GM19351 (cell line): Measurements from ENCODE around the gene TBC1D2B.
"Not testable (repeated sequence)": the region's sequence is repeated elsewhere in the genome, so short reads cannot be mapped to it uniquely, and the experiment has no call there.

ENCODE experiments used
- ATAC-seq: cut with Tn5 transposase; IDR thresholded peaks from one replicate; pipeline ENCODE4 v1.9.1; 2021; ENCODE audit warnings: mild to moderate bottlenecking, moderate library complexity; ENCODE audit not compliant: unreplicated experiment

Gene TBC1D2B

DNA sequence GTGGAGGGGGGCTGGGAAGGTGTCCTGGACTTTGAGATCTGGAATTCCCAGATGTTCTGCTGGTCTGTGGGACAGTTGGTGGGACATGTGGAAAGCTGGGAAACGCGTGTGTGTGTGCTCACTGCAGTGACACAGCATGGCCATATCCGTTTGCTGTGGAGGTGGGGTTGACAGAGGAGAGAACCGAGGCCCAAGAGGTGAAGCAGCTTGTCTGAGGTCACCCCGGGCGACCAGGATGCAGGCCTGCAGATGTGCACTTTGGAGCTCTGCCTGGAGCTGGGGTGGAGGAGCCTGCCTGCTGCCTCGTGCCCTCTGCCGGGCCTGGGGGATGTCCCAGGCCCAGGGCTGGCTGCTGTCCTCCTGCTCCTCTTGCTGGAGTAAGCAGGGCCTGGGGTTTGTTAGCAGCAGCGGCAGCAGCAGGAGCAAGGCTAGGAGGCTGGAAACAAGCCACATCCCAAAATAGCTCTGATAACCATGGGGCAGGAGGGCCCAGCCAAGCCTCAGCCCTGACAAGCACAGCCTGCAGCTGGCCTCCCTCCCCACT is 85.8 kb downstream of the TBC1D2B start:
- not testable (repeated sequence) for ATAC-seq

DNA sequence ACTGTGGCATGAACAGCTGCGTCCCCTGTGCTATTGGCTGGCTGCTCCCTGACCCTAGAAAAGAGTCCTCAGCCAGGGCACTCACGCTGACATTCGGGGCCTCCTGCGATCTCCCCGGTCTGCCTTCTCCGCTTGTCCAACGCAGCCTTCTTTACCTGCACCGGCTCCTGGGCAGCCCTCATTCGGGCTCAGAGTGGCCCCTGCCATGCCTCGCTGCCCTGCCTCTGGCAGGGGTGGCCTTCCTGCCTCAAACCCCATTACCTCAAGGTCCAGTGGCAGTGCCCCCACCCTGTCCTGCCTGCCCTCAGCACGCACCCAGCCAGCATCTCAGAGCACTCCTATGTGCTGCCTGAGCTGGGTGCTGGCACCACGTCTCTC is 86.5 kb downstream of the TBC1D2B start:
- ATAC-seq: no peak

DNA sequence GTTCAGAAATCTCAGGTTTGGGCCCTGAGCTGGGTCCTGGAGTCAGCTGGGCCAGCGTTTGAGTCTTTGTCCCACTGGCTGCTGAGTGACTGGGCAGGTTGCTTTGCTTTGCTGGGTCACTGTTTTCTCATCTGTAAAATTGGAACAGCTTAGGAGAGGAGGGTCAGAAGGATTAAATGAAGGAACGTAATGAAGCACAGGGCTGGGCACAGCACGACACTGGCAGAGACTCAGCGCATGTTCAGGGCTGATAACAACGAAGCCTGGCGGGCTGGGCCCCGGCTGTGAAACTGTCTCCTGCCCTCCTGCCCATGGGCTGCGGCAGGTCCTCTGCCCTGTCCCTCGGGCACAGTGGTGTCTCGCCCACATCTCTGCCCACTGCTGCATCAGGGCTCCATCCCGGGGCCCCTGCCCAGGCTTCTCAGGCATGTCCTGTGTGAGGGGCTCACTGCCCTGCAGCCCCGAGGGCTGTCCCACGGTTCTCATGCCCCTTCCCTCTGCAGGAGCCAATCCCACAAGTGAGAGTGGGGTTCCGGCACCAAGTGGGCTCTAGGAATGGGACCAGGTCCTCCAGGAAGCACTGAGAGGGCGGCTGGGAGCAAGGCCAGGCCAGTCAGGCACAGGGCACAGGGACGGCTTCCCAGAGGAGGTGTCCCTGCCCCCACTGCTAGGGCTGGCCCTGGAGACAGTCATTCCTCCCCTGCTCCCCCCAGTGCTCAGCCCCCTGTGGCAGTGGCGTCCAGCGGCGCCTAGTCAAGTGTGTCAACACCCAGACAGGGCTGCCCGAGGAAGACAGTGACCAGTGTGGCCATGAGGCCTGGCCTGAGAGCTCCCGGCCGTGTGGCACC is 88.0 kb downstream of the TBC1D2B start:
- no peak for ATAC-seq

DNA sequence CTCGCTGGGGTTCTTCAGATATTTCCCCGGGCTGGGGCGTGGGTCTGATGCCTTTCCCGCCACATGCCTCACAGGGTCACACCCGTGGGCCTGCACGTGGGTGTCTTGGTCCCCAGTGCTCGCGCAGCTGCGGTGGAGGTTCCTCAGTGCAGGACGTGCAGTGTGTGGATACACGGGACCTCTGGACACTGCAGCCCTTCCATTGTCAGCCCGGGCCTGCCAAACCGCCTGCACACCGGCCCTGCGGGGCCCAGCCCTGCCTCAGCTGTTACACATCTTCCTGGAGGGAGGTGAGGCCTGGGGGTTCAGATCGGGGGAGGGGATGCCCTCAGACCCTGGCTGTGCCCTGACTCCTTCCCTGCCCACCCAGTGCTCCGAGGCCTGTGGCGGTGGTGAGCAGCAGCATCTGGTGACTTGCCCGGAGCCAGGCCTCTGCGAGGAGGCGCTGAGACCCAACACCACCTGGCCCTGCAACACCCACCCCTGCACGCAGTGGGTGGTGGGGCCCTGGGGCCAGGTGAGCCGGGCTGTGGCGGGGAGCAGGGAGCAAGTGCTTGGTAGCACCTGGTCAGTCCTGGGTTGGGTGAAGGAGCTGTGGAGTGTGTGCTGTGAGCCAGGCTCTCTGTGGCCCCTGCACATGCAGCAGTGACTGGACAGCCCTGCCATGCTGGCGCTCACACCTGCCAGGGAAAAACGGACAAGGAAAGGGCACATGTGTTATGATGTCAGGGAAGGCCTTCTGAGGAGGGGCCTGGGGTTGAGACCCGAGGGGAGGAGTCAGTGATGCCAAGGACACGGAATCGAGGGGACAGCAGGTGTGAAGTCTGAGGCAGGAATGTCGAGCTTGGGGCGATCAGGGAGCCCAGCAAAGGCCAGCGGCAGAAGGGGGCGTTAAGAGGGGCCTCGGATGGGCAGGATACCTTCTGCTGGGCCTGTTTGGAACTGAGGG is 88.9 kb downstream of the TBC1D2B start:
- ATAC-seq: no peak

DNA sequence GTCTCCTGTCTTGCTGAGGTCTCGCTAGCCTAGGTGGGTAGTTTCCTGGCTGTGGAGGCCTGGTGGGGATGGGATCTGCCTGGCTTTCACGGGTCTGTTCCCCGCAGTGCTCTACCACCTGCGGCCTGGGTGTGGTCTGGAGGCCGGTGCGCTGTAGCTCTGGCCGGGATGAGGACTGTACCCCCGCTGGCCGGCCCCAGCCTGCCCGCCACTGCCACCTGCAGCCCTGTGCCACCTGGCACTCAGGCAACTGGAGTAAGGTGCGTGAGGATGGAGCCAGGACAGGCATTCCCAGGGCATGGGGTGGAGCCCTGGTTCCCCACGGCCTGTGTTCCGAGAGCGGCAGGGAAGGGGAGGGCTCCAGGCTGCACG is 89.8 kb downstream of the TBC1D2B start:
- not testable (repeated sequence) for ATAC-seq

DNA sequence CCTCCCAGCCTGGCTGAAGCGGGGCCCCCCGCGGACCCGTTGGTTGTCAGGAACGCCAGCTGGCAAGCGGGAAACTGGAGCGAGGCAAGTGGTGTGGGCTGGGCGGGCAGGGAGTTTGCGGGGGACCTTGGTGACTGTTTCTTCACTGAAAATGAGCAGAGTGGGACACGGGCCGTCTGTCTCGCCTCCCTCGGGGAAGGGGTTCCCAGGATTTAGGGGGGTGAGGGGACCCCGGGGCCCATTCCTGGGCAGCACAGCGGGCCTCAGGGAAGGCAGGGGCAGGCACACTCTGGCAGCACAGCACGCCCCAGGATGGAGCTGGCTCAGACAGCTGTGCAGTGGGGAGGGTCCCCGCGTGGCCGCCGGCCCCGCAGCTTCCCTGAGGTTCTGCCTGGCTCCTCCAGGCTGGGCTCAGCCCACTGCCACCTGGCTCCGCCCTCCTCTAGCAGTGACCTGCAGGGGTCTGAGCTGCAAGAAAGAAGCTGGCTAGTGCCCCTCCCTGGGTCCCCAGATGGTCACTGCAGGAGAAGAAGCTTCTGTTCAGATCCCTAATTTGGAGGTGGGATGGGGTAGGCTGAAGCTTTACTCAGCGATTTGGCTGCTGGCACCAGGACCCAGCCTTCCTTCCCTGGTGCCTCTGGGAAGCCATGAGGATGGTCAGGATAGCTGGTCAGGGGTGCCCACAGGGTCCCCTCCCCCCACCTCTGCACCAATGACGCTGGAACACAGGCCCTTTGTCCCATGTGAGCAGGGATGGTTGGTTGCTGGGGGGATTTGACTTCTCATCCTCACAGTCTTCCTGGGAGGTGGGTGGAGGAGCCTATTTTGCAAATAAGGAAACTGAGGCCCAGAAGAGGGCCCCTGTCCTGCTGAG is 90.4 kb downstream of the TBC1D2B start:
- ATAC-seq: no peak

DNA sequence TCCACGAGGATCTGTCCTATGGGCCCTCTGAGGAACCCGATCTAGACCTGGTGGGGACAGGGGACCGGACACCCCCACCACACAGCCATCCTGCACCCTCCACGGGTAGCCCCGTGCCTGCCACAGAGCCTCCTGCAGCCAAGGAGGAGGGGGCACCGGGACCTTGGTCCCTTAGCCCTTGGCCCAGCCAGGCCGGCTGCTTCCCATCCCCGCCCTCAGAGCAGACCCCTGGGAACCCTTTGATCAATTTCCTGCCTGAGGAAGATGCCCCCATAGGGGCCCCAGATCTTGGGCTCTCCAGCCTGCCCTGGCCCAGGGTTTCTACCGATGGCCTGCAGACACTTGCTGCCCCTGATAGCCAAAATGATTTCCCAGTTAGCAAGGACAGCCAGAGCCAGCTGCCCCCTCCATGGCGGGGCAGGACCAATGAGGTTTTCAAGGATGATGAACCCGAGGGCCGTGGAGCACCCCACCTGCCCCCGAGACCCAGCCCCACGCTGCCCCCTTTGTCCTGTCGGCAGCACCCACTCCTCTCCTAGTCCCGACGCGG is 91.5 kb downstream of the TBC1D2B start:
- ATAC-seq: no peak

DNA sequence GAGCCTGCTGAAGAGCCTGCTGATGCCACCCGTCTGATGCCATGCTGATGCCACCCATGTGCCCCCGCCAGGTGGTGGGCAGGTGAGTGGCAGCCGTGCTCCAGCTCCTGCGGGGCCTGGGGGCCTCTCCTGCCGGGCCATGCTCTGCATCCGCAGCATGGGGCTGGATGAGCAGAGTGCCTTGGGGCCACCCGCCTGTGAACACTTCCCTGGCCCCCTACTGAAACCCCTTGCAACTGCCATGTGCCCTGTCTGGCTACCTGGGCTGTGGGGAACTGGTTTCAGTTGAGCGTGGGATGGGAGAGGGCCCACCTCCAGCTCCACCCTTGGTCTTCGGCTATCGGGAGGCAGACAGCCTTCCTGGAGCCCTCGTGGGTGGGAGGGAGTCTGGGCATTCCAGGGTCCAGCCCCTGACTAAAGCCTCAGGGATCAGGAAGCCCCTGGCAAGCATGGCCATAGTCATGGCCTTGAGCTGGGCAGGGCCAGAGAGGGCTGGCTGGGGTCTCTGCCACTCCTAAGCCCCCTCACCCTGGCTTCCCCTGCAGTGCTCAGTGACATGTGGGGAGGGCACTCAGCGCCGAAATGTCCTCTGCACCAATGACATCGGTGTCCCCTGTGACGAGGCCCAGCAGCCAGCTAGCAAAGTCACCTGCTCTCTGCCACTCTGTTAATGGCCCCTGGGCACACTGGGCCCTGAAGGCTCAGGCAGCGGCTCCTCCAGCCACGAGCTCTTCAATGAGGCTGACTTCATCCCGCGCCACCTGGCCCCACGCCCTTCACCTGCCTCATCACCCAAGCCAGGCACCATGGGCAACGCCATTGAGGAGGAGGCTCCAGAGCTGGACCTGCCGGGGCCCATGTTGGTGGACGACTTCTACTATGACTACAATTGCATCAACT is 92.2 kb downstream of the TBC1D2B start:
- ATAC-seq: no peak

DNA sequence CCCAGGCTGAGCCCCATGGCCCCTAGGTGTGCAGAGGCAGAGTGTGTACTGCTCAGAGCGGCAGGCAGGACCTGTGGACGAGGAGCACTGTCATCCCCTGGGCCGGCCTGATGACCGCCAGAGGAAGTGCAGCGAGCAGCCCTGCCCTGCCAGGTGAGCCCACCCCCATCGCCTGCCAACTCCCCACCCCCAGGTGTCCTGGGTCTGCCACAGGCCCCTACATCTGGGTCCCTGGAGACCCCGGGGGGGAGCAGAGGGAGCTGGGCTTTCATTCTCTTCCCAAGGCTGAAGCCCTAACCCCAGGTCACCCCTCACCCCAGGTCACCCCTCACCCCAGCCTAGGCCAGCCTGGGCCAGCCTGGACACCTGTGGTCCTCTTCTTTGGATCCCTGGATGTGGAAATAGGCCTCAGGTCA is 93.1 kb downstream of the TBC1D2B start:
- ATAC-seq: no peak

DNA sequence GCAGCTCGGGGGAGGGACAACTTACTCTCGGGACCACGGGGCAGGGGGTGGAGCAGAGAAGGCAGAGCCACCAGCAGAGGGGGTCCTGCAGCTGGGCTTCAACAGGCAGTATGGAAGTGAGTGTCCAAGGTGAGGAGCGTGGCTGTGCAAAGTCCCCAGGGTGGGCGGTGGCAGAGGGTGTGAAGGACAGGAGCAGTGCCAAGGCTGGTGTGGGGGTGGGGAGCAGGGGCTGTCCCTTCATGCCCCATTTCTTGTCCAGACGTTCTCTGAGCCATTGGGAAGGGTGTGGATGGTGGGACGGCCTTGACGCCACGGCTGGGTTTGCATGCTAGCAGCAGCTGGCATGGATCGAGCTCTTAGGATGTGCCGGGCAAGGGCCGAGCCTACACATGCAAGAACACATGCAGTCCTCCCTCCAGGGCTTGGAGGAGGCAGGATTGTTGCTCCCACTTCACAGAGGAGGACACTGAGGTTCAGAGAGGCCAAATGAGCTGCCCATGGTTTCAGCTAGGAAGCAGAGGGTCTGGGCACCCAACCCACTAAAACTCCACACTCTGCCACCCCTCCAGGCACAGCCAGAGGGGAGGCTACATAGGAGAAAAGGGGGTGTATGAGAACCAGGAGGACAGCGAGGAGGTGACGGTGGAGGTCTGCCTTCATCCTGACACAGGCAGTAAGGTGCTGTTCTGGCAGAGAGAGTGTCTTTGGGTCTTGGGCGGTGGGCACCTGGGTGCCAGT is 93.6 kb downstream of the TBC1D2B start:
- ATAC-seq: no peak

DNA sequence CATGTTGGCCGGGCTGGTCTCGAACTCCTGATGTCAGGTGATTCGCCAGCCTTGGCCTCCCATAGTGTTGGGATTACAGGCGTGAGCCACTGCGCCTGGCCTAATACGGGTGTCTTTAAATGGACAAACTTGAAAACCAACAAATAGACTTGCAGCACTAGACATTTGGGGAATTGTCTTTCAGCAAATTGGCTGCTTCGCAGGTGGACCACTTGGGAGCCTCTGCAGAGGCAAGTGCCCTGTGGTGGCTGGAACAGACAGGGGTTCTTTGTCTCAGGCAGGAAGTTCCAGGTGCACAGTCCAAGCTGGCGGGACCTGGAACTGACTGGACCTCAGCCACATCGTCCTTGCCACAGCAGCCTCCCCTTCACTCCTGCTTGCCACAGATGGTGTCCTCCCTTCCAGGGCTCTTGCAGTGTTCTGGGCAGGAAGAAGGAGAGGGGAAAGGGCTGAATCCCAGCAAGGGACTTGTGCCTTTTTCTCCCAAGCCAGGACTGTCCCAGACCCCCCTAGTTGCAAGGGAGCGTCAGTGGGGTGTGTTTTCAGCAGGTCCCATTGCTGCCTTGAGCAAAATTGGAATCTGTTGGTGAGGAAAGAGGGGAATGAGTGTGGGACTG is 94.3 kb downstream of the TBC1D2B start:
- no peak for ATAC-seq

DNA sequence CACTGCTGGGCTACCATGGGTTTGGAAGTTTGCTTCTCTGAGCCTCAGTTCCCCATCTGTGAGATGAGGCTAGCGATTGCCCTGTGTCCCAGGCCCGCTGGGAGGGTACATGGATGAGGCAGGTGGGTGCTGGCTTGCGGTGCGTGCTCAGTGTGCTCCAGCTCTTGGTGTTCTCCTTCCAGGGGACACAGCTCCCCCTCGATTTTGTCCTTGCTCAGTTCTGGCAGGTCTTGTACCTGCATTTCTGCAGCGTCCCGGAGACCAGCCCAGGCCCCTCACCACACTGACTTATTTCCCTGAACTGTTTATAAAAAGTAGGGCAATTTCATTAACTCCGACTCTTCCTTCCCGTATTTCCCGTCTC is 95.4 kb downstream of the TBC1D2B start:
- ATAC-seq: no peak

DNA sequence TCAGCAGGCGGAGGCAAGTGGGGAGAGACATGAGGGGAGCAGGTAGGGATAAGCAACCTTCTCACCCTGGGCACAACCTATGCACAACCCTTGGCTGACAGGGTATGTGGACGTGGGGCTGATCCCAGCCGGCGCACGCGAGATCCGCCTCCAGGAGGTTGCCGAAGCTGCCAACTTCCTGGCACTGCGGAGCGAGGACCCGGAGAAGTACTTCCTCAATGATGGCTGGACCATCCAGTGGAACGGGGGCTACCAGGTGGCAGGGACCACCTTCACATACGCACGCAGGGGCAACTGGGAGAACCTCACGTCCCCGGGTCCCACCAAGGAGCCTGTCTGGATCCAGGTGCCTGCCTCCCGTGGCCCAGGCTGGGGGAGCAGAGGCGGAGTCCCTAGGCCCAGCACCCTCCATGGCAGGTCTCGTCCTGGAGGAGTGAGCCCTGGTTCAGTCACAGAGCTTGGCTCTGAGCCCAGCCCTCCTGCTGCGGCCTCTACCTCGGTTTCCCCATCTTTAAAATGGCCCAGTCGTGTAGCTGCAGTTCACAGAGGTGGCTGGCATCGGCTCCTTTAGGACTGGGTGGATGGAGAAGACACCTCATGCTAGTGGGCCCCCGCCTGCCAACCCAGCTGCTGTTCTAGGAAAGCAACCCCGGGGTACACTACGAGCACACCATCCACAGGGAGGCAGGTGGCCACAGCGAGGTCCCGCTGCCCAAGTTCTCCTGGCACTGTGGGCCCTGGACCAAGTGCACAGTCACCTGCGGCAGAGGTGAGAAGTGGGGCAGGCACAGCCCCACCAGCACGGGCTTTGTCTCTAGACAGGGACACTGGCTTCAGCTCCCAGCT is 96.0 kb downstream of the TBC1D2B start:
- ATAC-seq: no peak

DNA sequence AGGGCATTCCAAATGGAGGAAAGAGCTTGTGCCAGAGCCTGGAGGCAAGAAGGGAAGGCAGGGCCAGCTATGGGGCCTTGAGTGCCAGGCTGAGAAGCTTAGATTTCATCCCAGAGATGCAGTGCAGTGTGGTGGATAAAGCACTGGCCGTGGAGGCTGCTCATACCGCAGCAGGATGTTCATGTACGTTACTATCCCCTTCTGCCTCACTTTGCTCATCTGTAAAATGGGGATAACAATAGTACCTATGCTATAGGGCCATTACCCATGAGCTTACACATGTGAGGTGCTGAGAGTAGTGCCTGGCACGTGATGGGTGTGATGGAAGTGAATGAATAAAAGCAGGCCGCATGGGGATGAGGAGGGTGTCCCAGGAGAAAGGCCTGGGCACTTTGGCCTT is 96.8 kb downstream of the TBC1D2B start:
- not testable (repeated sequence) for ATAC-seq

DNA sequence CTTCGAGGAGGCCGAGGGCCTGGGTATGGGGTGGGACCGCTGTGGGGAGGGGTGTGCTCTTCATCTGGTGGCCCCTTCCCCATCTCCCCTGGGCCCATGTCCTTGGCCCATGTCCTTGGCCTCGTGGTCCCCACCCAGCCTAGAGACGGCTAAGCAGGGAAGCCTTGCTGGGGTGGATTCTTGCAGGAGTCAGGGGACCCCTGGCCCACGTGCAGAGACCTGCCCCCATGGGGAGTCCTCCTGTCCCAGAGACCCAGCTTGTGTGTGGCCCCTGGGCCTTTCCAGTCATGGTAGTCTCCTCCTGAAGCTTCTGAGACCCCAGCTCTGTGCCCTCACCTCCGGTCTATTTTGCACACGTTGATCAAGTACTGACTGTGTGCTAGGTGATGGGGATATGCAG is 97.4 kb downstream of the TBC1D2B start:
- no peak for ATAC-seq

DNA sequence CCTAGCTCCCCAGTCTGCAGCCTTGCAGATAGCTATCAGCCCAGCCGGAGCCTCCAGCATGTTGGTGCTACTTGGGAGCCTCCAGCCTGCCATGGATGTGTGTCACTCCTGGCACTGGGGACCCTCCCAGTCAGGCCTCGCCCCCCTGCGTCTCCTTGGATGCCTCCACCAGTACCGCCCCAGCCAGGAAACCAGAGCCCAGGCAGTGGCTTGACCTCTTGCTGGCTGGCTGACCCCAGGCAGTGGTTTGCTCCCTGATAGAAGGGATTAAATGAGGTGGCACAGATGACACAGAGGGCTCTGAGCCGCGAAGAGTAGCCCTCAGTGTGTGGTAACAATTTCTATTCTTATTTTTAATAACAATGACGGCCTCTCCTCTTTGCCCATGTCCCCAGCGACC is 98.4 kb downstream of the TBC1D2B start:
- ATAC-seq: not testable (repeated sequence)

DNA sequence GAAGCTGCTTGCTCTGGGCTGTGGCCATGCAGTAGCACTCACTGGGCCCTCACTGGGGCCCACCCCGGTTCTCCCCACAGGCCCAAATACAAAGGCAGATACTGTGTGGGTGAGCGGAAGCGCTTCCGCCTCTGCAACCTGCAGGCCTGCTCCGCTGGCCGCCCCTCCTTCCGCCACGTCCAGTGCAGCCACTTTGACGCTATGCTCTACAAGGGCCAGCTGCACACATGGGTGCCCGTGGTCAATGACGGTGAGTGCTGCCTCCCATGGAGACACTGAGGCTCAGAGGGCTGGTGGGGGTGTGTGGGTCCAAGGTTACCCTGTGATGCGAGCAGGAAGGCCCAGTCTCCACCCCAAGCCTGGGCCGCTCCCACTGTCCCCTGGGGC is 98.8 kb downstream of the TBC1D2B start:
- ATAC-seq: not testable (repeated sequence)
